ENCODE measurements around the gene P4HA2.
A peak's percentile ranks its signal among the peaks of the same experiment; 100 is the strongest.

Gene P4HA2

DNA sequence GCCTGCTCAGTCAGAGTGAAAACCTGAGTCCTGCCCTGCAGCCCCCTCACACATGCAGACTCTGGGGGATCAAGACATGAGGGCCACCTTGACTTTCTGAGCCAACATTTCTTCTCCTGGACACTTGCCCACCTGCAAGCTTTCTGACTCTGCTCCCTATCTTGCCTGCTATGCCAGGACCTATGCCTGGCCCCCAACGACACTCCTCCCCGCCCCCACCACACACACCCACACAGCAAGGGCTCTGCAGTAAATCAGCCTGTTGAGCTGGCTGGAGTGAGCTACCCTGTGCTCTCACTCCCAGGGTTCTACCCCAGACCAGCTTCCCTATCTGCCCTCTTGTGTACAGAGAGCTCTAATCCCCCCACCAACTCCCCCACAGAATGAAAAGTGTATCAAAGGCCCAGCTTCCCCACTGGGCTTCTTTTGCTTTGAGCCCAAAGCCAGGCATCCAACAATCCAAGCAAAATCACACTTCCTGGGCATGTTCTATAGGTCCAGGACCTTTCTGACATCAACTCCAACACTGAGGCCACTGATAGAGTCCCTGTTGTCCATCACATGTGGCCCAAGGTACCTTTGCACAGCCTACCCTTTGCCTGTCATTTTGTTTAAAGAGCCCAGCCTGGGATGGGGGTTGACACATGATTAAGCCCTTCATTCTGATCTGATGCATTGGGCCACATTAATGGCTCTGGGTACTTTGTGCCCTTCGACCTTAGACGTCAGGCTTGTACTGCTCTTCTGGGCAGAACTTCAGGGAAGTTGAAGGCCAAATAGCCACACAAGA, 37.1 kb upstream of the P4HA2 start:
- DNase-seq, result no peak

DNA sequence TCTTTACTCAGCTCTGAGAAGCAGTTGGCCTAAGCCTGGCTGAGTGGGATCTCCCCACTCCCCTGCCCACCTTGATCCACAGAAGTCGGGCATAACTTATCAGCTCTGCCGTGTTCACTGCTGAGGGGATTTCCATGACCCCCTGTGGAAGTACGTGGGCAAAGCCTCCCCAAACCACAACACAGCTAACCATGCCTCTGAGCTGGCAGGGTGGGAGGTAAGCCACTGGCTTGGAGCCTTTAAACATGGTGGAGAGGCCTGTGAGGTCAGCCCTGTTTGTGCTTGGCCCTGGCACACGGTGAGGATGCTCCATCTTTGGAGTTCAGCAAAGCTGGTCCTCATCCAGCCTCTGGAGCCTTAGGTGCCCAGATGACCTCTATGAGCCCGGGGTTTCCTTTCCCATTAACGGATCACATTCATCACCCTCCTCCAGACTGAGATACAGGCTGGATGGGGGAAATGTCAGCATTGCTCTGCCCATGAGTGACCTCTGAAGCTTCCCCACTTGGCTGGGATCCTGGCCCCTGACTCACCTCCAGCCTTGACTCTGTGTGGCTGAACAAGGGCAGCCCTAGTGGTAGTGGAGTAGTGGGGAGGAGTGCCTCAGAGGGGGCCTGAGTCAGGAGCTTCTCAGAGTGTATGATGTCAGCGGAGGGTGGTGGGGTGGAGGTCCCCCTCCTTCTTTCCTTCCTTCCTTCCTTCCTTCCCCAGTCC, 36.1 kb upstream of the P4HA2 start:
- DNase-seq, result no peak

DNA sequence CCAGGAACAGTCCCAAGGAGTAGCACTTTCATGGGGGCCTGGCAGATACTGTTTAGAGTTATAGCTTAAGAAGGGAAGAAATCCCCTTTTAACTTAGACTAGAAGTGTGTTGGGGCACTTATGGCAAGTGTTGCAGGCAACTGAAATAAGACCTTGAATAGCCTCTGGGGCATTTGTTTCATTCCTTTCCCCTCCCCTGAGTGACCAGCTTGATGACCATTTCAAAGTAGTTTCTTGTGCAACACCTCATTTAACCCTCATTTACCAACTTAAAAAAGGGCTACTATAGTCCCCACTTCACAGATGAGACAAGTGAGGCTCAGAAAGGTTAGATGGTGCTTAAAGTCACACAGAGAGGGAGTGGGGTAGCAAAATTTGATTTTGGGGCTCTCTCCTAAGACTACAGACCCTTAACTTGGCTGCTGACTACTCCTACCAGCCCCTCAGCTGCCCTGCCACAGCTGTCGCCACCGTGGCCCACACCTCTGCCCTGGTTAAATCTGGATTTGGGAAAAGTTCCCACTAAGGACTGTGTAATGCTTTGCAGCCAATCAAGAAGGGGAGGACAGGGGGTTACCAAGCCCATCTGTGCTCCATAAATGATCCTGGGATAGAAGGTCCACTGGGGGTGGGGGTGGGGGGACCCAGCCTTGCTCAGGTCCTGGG, 35.4 kb upstream of the P4HA2 start:
- no peak for DNase-seq

DNA sequence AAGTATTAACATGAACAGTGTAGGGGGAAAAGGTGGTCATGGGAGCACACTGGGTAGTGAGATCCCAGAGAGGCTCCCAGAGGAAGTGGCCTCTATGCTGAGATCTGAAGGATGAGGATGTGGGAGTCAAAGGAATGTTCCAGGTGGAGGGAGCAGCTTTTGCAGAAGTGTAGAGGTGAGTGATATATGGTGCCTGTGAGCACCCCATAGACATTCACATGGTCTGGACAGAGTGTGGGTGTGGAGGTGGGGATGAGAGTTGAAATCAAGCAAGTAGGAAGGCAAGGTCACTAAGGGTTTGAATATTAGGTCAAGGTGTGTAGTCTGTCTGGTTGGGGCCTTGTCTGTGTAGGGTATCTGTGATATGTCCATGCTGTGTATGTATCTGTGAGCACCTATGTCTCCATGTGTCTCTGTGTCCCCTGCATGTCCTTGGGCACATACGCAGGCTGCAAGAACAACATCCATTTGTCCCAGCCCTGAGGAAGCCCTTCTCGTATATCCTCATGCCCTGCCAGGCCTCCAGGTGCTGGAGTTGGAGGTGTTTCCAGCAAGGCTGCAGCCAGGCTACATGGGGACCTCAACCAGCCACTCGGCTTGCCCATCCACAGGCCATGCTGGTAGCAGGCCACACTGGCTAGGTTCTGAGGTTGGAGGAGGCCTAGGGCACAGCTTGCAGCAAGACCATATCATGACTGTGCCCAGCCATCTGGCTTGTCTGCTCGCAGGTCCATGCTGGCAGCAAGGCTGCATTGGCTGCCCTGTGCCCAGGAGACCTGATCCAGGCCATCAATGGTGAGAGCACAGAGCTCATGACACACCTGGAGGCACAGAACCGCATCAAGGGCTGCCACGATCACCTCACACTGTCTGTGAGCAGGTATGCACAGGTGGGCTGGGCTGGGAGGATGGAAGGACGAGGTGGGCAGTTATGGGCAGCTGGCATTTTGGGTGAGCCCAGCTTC, 34.5 kb upstream of the P4HA2 start:
- DNase-seq, result peak; percentile 12

DNA sequence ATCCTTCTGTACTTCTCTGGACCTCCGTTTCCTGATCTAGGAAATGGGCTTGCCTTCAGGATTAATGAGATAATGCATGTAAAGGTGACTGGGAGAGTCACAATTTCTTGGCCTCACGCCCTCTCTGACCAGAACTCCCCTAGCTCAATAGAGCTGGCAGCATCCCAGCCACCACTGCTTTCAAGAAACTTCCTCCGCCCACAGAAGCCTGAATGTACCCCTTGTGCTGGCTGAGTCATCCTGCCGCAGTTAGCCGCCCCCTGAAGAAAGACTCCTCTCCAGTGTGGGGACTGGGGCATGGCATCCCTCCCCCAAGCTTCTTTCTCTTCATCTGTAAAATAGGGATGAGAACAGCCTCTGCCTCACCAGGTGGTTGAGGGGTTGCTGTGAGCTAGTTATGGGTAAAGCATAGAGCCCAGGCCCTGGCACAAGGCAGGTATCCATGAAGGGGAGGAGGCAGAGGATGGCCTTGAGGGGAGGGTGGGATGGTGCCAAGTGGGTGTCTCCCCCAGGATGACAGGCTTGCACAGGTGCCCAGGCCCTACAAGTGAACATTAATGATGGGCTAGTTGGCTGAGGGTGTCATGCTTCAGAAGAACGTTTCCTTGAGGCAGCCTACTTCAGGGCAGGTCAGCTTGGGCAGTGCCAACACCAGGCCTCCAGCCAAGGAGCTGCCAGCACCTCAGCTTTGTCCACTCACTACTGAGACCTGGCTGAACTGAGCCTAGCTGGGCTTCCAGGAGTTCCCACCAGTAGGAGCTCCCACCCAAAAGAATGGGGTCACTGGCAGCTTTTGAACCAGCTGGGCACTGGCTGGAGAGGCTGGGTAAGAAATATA, 33.3 kb upstream of the P4HA2 start:
- DNase-seq, result peak; percentile 53

DNA sequence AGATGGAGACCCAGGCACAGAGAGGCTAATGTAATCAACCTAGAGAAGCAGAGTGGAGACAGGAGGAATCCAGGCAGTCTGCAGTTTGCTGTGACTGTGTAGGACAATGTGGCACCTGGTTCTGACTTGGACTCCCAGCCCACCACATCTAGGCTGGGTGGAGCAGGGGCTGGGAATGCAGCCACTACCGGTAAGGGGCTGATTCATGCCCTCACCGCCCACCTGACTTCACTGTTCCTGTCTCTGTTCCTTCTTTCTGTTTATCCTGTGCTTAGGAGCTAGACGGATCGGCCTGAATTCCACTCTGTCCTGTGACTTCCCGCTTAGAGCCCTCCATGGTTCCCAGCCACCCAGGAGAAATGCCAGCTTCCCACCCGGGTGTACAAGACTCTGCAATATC, 32.4 kb upstream of the P4HA2 start:
- peak; percentile 11 for DNase-seq

DNA sequence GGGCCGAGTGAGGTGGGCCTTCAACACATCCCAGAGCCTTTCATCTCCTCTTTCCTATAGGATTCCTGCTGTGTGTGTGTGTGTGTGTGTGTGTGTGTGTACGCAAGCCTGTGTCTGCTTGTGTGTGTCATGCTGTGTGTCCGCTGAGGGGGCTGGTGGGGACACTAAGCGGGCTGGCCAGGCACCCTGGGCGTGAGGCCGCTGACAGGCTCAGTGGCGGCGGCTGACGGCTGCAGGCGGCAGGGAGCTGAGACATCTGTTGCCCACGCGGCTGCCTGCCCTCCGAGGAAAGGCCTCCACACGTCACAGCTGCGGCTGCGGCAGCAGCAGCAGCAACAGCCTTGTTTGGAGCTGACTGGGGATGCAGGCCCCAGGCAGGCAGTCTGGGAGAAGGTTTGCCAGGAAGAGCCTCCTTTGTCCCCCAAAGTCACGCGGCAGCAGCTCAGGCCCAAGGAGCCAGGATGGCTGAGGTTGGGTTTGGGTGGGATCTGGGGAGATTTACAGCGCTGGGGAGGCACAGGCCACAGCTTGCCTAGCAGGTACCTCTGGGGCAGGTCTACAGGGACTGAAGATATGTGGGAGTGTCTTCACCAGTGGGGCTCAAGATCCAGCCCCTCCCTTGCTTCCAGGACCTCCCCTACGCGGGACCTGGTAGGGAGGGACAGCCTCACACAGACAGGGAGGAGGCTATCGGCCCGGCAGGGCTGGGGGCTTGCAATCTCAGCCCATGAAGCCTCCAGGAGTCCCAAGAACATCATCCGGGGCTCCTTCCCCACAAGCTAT, 31.6 kb upstream of the P4HA2 start:
- peak; percentile 9 for DNase-seq

DNA sequence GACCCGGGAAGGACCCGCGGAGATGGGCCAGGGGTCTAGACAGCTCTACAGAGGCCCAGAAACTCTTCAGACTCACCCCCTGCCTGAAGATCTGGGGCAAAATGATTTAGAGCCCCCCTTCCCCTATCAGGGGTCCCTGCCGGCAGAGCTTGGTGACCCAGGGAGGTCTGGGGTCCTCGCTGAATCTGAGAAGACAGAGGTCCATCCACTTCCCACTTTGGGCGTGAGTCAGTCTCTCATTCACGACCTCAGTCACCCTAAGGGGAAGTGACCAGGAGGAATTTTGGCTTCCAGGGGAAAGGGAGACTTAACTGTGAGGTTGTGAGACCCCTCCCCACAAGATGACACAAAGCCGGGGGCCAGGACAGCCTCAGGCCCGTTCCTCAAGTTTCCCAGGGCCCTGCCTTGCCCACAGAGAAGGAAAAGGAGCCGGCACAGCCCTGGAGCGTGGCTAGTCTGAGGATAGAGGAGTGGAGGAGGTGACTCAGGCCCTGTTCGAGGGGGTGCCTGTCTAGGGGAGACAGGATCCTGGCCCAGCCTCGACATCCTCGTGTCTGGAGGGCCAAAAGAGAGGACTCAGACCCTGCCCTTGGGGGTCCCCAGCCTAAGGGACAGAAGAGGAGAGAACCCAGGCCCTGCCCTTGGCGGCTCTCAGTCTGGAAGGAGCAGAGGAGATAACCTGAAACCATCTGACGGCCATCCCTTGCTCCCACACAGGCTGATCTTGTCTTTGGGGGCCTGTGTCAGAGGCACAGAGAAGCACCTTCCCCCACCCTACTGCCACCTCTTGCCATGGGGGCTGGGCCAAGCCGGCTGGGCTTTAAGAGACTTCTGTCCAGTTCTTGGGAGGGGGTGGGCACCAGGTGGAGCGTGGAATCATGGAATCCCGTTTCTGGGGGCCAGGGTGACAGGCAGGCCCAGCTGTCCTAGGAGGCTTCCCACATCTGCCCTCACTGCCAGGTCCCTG, 30.7 kb upstream of the P4HA2 start:
- DNase-seq, result peak; percentile 14

DNA sequence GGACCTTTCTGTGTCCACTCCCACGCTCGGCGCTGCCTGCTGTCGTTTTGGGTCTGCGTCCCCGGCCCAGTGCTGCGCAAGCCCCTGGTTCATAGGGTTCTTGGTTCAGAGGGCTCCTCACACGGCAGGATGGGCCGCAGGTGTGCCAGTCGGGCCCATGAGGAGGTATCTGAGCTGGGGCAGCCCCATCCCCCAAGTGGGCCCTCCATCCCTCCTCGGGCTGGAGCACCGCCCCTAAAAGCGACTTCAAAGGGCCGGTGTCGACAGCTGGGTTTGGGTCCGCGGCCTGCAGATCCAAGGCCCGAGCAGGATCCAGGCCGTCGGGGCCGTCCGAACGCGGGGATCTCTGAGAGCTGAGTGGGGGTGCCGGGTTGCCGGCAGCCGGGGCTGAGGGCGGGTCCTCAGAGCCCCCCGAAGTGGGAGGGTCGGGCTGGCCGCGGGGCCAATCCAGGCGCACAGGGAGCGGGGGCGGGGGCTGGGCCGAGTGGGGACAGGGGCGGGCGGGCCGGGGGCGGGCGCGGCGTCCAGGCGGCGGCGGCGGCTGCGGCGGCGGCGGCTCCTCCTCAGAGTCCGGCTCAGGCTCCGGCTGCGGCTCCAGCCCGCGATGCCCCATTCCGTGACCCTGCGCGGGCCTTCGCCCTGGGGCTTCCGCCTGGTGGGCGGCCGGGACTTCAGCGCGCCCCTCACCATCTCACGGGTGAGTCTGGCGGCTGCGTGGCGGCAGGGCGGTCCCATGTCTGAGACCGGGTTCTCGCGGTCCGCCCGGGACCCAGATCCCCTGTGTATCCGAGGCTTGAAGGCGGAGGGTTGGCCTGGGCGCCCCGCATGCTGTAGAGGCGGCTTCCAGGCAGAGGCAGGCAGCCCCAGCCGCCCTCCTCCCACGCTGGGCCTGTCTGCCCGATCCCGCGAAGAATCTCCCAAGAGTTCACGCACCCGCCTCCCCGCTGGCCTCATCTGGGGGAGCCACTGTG, 29.8 kb upstream of the P4HA2 start, which contains the start of gene PDLIM4:
PDLIM4 (plus strand) TSS at position 566 of the 971 bp plus-strand sequence; CDS start at position 605, 39 bp downstream.
- DNase-seq, result peak; percentile 13

DNA sequence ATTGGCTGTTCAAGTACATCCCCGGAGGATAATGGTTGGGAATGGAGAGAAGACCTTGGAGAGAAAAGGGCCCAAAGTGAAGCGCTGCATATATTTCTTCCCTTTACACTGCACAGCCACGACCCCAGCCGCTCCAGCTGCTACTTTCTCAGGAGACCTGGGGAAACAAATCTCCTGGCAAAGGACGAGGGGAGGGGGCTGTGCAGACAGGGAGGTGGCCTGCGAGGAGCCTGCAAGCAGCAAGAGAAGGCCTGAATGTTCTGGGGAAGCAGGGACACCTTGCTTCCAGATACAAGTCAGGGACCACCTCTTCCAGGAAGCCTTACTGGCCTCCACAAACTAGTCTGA, 29.1 kb upstream of the P4HA2 start:
- no peak for DNase-seq

DNA sequence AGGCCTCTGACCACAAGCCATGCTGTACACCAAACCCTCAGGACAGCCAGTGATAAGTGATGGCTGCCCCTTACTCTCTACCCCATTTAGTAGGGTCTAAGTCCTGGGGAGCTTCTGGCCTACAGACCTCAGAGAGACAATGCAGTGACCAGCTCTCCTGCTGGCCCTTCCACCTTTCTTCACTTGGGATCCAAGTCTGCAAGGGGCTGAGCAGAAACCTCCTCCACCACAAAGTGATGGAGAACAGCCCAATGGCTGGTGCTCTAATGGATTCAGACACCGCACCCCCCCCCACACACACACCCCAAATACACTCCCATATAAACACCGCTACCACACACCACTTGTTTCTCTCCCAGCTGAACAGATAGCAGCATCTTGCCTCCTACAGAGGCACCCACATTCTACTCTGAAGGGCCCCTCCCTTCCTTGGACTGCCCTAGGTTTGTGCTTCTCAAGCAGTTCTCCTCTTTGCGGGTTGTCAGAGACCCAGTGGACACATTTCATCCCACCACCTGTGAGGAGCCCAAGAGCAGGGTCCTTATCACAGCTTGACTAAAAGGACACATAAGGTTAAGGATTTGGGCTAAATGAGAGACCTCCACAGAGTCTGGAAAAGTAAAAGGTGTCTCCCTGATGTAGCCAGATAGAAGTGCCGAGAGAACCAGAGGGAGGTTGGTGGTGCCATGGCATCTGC, 28.6 kb upstream of the P4HA2 start:
- DNase-seq, result no peak

DNA sequence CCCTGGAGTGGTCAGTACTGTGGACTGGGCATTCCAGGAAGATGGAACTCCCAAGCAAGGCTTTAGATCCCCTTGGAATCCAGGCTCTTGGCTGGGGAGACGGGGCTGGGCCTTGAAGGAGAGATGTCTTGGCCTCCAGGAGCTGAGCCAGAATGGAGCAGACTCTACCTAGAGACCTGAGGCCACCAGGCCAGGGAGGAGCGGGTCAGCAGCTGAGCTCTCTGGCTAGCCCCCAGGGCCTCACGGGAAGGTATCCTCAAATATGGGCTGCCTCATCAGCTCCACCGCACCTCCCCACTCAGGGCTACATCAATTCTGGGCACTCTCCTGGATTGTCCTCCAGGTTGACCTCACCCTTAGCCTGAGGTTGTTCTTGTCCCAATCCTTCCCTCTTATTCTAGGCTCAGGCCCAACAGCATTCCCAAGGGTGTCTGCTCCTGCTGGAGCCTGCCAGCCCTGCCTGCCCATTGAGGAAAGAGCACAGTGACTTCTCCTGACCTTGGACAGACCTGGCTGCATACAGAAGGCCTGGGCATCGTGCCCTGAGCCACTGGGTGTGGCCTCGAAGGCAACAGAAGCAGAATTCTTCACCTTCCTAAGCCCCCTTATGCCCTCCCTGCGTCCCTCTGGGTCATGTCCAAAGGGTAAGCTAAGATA, 26.8 kb upstream of the P4HA2 start:
- no peak for DNase-seq

DNA sequence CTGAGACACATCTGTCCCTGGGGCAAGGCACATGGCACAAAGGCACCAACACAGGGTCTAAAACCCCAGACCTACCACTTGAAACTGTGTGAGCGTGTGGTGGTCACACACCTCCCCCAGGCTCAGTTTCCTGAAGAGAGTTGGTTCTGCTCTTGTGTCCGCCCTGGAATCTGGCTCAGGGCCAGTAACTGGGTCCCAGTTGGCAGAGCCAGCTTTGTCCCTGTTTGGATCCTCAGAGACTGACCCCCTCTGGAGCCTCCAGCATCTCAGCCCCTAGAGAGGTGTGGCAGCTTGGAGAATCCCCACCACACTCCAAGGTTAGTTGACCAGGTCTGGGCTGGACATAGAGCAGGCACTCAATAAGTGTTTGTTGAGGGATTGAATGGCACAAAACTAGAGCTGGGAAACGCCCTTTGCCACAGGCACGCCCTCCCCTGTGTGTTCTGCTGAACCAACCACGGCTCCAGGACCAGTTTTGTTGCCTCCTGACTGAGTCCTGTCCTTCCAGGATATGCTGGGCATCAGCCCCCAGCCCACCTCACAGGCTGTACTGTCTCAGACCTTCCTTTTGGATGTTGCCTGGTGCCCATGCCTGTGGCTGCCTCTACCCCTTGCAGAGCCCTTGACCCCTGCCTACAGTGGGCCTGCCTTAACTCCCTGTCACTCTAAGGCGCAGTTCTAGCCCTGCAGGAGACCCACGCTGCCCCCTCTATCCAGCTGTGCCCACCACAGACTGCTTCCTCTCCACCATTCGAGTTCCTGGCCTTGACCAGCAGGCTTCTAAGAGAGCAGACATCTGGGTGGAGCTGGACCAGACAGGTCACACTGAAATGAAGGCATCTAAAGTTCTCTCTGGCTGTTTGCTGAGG, 26.0 kb upstream of the P4HA2 start:
- peak; percentile 10 for DNase-seq

DNA sequence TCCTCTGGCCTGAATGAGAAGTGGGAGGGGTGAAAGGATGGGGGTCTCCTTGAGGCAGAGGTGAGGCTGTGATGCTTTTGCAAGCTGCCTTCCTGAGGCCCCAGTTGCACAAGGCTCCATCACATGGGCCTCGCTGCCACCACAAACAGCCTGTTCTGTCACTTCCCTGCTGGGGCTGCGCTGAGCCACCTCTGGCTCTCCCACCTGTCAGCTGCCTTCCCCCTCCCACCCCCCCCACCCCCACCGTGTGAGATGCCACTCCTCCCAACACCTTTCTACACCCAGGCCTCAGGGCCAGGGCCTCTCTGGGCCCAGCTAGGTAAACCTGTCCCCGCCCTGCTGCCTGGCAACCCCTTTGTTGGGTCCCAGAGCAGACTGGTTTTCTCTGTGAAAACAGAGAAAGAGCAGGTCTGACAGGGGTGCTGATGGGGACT, 25.4 kb upstream of the P4HA2 start:
- DNase-seq, result no peak

DNA sequence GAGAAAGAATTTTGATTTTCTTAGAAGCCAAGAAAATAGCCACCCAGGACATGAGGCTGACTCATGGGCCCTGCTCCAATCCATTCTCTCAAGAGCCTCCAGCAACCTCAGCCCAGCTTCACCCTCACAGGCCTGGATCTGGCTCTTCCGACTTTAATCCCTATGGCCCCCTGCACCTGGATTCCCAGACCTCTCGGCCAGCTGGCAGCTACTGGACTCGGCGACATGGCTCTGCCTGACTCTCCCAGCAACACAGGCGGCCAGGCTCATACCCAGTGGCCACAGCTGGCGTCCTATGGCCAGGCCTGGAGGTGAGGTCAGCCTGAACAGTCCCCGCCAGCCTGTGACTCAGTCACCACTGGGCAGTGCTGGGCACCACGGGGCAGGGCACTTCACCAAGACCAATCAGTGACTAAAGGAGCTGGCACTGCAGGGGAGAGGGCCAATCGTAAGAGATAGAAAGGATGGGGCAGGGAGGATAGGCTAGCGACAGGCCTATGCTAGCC, 23.6 kb upstream of the P4HA2 start:
- no peak for DNase-seq

DNA sequence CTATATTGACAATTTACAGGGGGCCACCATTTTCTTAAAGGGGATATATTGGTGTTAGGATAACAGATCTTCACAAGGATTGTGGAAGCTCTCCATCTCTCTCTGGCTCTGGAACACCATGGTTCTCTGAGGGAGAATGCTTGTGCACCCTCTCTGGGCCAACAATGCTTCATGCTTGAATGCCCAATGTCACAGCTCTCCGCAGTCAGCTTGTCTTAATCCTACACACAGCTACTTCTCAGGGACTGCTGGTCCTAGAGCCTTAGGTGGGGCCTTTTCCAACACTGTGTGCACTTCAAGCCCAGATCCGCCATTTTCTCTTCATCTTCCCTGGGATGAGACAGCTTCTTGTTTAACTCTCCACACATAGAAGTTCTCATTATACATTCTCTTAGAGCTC, 22.9 kb upstream of the P4HA2 start:
- no peak for DNase-seq
